H1 (cell line): Measurements from ENCODE around the gene CA10. TPM values are rescaled to one million over a fixed set of nuclear protein-coding genes. Genes with fewer than 3 reads are reported as not detected.
A peak's percentile ranks its signal among the peaks of the same experiment; 100 is the strongest.

Experiments used
- CTCF ChIA-PET: fragments of 300-600 bp; sonication (Branson Sonifier 250); formaldehyde crosslinking; loops from one replicate; lab custom pipeline; 2021; ENCODE audit not compliant: partially characterized antibody; lab: Charles Lee
- POLR2A ChIA-PET: fragments of 300-600 bp; sonication (Branson Sonifier 250); formaldehyde crosslinking; loops from one replicate; lab custom pipeline; 2021; ENCODE audit warnings: inconsistent platforms; ENCODE audit not compliant: partially characterized antibody; lab: Charles Lee
- DNase-seq, 2 experiments: peaks; one replicate each; pipeline versions ENCODE4 v3.0.0 to v3.0.0-alpha.2; 2010 to 2022; ENCODE audit warnings: low spot score in 2 of 2, low read depth in 1 of 2, mixed read lengths in 1 of 2
- FAIRE-seq: peaks from 2 replicates; lab custom pipeline; 2011; peaks lifted over from hg19 to GRCh38; lab: Jason Lieb, UNC
- H2AFZ ChIP-seq: 2 replicates; pipeline ENCODE4 v1.8.1; 2012; ENCODE audit warnings: low read length, inconsistent platforms
- H2AK5ac ChIP-seq: 2 replicates; pipeline ENCODE4 v1.6.1; 2013; ENCODE audit warnings: low read depth, low read length
- H2BK120ac ChIP-seq: replicated peaks from 2 replicates; pipeline ENCODE3; 2013; ENCODE audit warnings: low read depth, low read length, inconsistent platforms
- H2BK12ac ChIP-seq: 2 replicates; pipeline ENCODE4 v1.6.1; 2013; ENCODE audit warnings: low read depth, low read length
- H2BK15ac ChIP-seq: 2 replicates; pipeline ENCODE4 v1.6.1; 2013; ENCODE audit warnings: low read length
- H2BK20ac ChIP-seq: 2 replicates; pipeline ENCODE4 v1.6.1; 2013; ENCODE audit warnings: low read length
- H2BK5ac ChIP-seq: 2 replicates; pipeline ENCODE4 v1.6.1; 2013; ENCODE audit warnings: low read depth, low read length
- H3K14ac ChIP-seq: 2 replicates; pipeline ENCODE4 v1.6.1; 2013; ENCODE audit warnings: inconsistent platforms; ENCODE audit not compliant: insufficient read length
- H3K18ac ChIP-seq: 2 replicates; pipeline ENCODE4 v1.6.1; 2013; ENCODE audit warnings: low read length; ENCODE audit errors: extremely low read depth
- H3K23ac ChIP-seq: 2 replicates; pipeline ENCODE4 v1.6.1; 2013; ENCODE audit warnings: inconsistent platforms; ENCODE audit not compliant: insufficient read length
- H3K23me2 ChIP-seq: 2 replicates; pipeline ENCODE4 v1.6.1; 2013; ENCODE audit warnings: low read depth, low read length
- H3K27ac ChIP-seq: 2 replicates; pipeline ENCODE4 v1.6.1; 2011; ENCODE audit warnings: low read depth, low read length, inconsistent platforms
- H3K27me3 ChIP-seq, 4 experiments: replicated peaks in 1 of 4; 1 replicate in 1 of 4; 2 replicates in 3 of 4; pipeline versions ENCODE4 v1.6.1 to v1.8.1; 2011 to 2013; ENCODE audit warnings: low read length in 3 of 4, mild to moderate bottlenecking in 3 of 4, inconsistent platforms in 2 of 4, mixed read lengths in 2 of 4, moderate library complexity in 1 of 4; ENCODE audit not compliant: control insufficient read depth in 3 of 4, insufficient read depth in 3 of 4; ENCODE audit errors: extremely low read depth in 1 of 4
- H3K36me3 ChIP-seq, 4 experiments: 2 replicates each; pipeline versions ENCODE4 v1.6.1 to v1.8.1; 2011 to 2013; ENCODE audit warnings: mild to moderate bottlenecking in 4 of 4, low read length in 3 of 4, moderate library complexity in 2 of 4, control low read depth in 1 of 4, inconsistent platforms in 1 of 4; ENCODE audit not compliant: insufficient read depth in 4 of 4, control insufficient read depth in 2 of 4
- H3K4ac ChIP-seq: replicated peaks from 2 replicates; pipeline ENCODE3; 2013; ENCODE audit warnings: low read length, low read depth, mixed read lengths, inconsistent platforms; ENCODE audit not compliant: insufficient read length
- H3K4me1 ChIP-seq, 4 experiments: replicated peaks in 1 of 4; 1 replicate in 1 of 4; 2 replicates in 3 of 4; pipeline versions ENCODE4 v1.6.1 to v1.8.1; 2011 to 2013; ENCODE audit warnings: low read length in 3 of 4, inconsistent platforms in 2 of 4, mixed read lengths in 1 of 4; ENCODE audit not compliant: insufficient read depth in 4 of 4, control insufficient read depth in 3 of 4
- H3K4me2 ChIP-seq, 2 experiments: 2 replicates each; pipeline versions ENCODE4 v1.6.1 to v1.8.1; 2011 to 2013; ENCODE audit warnings: low read depth in 2 of 2, low read length in 2 of 2, control low read depth in 1 of 2, inconsistent platforms in 1 of 2, mild to moderate bottlenecking in 1 of 2; ENCODE audit not compliant: insufficient read depth in 1 of 2
- H3K4me3 ChIP-seq, 4 experiments: fragments of 200-600, 300-600 bp in 1 of 4; sonication (generic), shearing (Covaris generic), sonication (Bioruptor Twin) in 1 of 4; 2 replicates each; pipeline versions ENCODE4 v1.5.1 to v1.8.1; 2011 to 2016; ENCODE audit warnings: low read length in 4 of 4, low read depth in 3 of 4, control low read depth in 2 of 4, inconsistent platforms in 2 of 4, mild to moderate bottlenecking in 2 of 4, mixed read lengths in 1 of 4, moderate library complexity in 1 of 4; ENCODE audit not compliant: insufficient read depth in 2 of 4; ENCODE audit errors: extremely low read depth in 1 of 4
- H3K56ac ChIP-seq: replicated peaks from 2 replicates; pipeline ENCODE3; 2013; ENCODE audit warnings: low read depth, mild to moderate bottlenecking, mixed read lengths, low read length, inconsistent platforms; ENCODE audit not compliant: insufficient read length
- H3K79me1 ChIP-seq: 2 replicates; pipeline ENCODE4 v1.6.1; 2013; ENCODE audit warnings: low read depth, low read length, control low read depth
- H3K79me2 ChIP-seq, 2 experiments: 2 replicates each; pipeline versions ENCODE4 v1.6.1 to v1.8.1; 2012 to 2013; ENCODE audit warnings: low read length in 2 of 2, mild to moderate bottlenecking in 2 of 2, inconsistent platforms in 1 of 2; ENCODE audit not compliant: insufficient read depth in 2 of 2, control insufficient read depth in 1 of 2
- H3K9ac ChIP-seq, 4 experiments: replicated peaks in 1 of 4; 1 replicate in 1 of 4; 2 replicates in 3 of 4; pipeline versions ENCODE4 v1.6.1 to v1.8.1; 2011 to 2013; ENCODE audit warnings: low read depth in 3 of 4, low read length in 3 of 4, control low read depth in 2 of 4, mild to moderate bottlenecking in 2 of 4, moderate library complexity in 2 of 4, inconsistent platforms in 1 of 4; ENCODE audit errors: extremely low read depth in 1 of 4
- H3K9me3 ChIP-seq, 2 experiments: 2 replicates each; pipeline versions ENCODE4 v1.6.1 to v1.8.1; 2012 to 2013; ENCODE audit warnings: mild to moderate bottlenecking in 2 of 2, moderate library complexity in 2 of 2, control low read depth in 1 of 2, inconsistent platforms in 1 of 2, low read depth in 1 of 2, low read length in 1 of 2, mixed read lengths in 1 of 2; ENCODE audit not compliant: insufficient read depth in 2 of 2
- H4K20me1 ChIP-seq, 2 experiments: replicated peaks in 1 of 2; 2 replicates each; pipeline versions ENCODE3 to v1.8.1; 2011 to 2013; ENCODE audit warnings: inconsistent platforms in 2 of 2, low read length in 2 of 2, mild to moderate bottlenecking in 1 of 2; ENCODE audit not compliant: insufficient read depth in 2 of 2, control insufficient read depth in 1 of 2
- H4K5ac ChIP-seq: 2 replicates; pipeline ENCODE4 v1.6.1; 2013; ENCODE audit warnings: low read length, low read depth, mixed read lengths, inconsistent platforms; ENCODE audit not compliant: insufficient read length
- H4K8ac ChIP-seq: 2 replicates; pipeline ENCODE4 v1.8.0; 2013; ENCODE audit warnings: mild to moderate bottlenecking, moderate library complexity, low read length, inconsistent platforms; ENCODE audit not compliant: insufficient read depth; ENCODE audit errors: extremely low read depth
- H4K91ac ChIP-seq: replicated peaks from 2 replicates; pipeline ENCODE3; 2013; ENCODE audit warnings: low read length, mixed read lengths, inconsistent platforms; ENCODE audit not compliant: insufficient read length
- NANOG ChIP-seq: IDR thresholded peaks from 2 replicates; pipeline ENCODE4 v1.6.1; 2011; ENCODE audit warnings: low read length, low read depth, mild to moderate bottlenecking, inconsistent platforms; ENCODE audit not compliant: insufficient read depth, poor library complexity, severe bottlenecking
- SUZ12 ChIP-seq: fragments of 200-600 bp; sonication (generic); IDR thresholded peaks from 2 replicates; pipeline ENCODE4 v1.6.1; 2012; ENCODE audit warnings: mild to moderate bottlenecking, inconsistent platforms, low read length, moderate library complexity, mixed read lengths
- WGBS, 2 experiments: shearing (Covaris generic) in 1 of 2; methylation state at CpG; one replicate each; pipeline versions ENCODE4 v1.1.6 to v1.1.7; 2013 to 2015; ENCODE audit warnings: low lambda C conversion rate in 2 of 2, mixed read lengths in 2 of 2, inconsistent platforms in 1 of 2, low coverage in 1 of 2, missing lambda C conversion rate in 1 of 2; ENCODE audit not compliant: insufficient replicate concordance in 2 of 2, insufficient coverage in 1 of 2, insufficient read length in 1 of 2; ENCODE audit errors: extremely low coverage in 1 of 2, missing lambda C conversion rate in 1 of 2; 5-methylcytosine and 5-hydroxymethylcytosine counted together
- polyA plus RNA-seq, 7 experiments: library from polyadenylated mRNA; depleted of rRNA in 3 of 7; stranded (reverse) in 5 of 7; unstranded in 2 of 7; fragments of >200 nt in 5 of 7; fragments of 200-250 nt in 2 of 7; gene quantifications; 1 replicate in 5 of 7; 2 replicates in 1 of 7; 4 replicates in 1 of 7; pipeline versions ENCODE4 v1.2.1 to v1.2.3, GENCODE V29; 2011 to 2013; ENCODE audit warnings: missing spikeins in 2 of 7, mixed read lengths in 2 of 7
- total RNA-seq: library from RNA; stranded (reverse); fragmentation: NEBNext Ultra II Directional; extraction: Animal tissue kit (Norgen Biotek cat#: 25700); gene quantifications from 2 replicates; pipeline ENCODE4 v1.2.1, GENCODE V29; 2021

Gene CA10
- total and polyA plus RNA-seq, 2 of the 8 experiments (the other 6 are each of a cell fraction or from before 2014, with no cell fraction given): 0.60 to 0.63 TPM

DNA sequence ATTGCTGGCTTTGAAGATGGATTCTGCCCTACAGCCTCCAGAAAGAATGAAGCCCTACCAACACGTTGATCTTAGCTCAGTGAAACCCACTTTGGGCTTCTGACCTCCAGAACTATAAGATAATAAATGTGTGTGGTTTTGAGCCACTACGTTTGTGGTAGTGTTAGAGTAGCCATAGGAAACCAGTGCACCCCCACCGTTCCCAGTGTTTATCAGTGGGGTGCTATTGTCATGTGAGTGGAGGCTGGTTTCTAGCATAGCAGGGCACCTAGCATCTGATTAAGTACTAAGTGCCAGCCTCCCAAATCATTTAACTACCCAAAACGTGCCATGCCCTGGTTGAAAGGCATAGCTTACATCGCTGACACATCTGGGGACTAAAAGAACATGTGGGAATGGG lies 474.3 kb downstream of the CA10 start:
- H3K56ac ChIP-seq: no peak overlapping the region
- no peak overlapping the region for H3K14ac ChIP-seq
- H3K27me3 ChIP-seq: no peaks in the 10 kb centered on the region
- H3K27ac ChIP-seq: no peak overlapping the region
- no peak overlapping the region for H2BK15ac ChIP-seq
- no peak for FAIRE-seq
- H2BK5ac ChIP-seq: no peak overlapping the region
- no peaks in the 10 kb centered on the region for H3K36me3 ChIP-seq
- H3K4ac ChIP-seq: no peak overlapping the region
- no peak overlapping the region for H2BK12ac ChIP-seq
- no peak overlapping the region for H3K23ac ChIP-seq
- no peak overlapping the region for H3K9ac ChIP-seq
- H4K8ac ChIP-seq: no peak overlapping the region
- H3K4me3 ChIP-seq: no peak overlapping the region
- H2AK5ac ChIP-seq: no peak overlapping the region
- no peak overlapping the region for H3K18ac ChIP-seq
- no peak for DNase-seq
- no peak overlapping the region for H2BK20ac ChIP-seq
- ChIA-PET CTCF (interaction anchor here (0.9 kb wide), 1 partner anchor 149 kb away, joined by 3 read pairs; no protein-coding TSS in a partner anchor), POLR2A (no interaction called here)
- H4K5ac ChIP-seq: no peak overlapping the region
- no peaks in the 10 kb centered on the region for H3K23me2 ChIP-seq
- H3K79me1 ChIP-seq: no peaks in the 10 kb centered on the region
- no peaks in the 10 kb centered on the region for H4K20me1 ChIP-seq
- TF ChIP-seq SUZ12 (no peak), NANOG (peak; percentile 57)
- H3K9me3 ChIP-seq: no peaks in the 10 kb centered on the region
- no peak overlapping the region for H2BK120ac ChIP-seq
- no peak overlapping the region for H3K4me2 ChIP-seq
- 54% methylated on average over 5 of the region's 5 CpGs; no CpG with 5 or more reads in 1 of the 2 experiments for WGBS, 2 experiments
- H3K4me1 ChIP-seq: peaks cover 0 to 5% (median 2%) of the 10 kb centered on the region in 4 experiments; a peak in 4 of 7 replicates
- no peaks in the 10 kb centered on the region for H3K79me2 ChIP-seq
- no peak overlapping the region for H2AFZ ChIP-seq
- no peak overlapping the region for H4K91ac ChIP-seq
